GM18873 (cell line): ENCODE data around the gene TMEM53.

Experiments
- ATAC-seq: cut with Tn5 transposase; IDR thresholded peaks from one replicate; pipeline ENCODE4 v1.9.1; 2021; ENCODE audit warnings: mild to moderate bottlenecking, moderate library complexity, moderate number of reproducible peaks; ENCODE audit not compliant: unreplicated experiment, low FRiP score

TMEM53 gene

GRCh38 chr1:44674113-44675000 is at the start of gene TMEM53, which contains the start of gene ARMH1:
Gene TMEM53 (minus strand): TSS chr1:44674481. CDS start chr1:44674391, 90 bp downstream.
Gene ARMH1 (plus strand): TSS chr1:44674714. CDS start chr1:44689698, 14,984 bp downstream.
- ATAC-seq = peak; percentile 81

GRCh38 chr1:44723496-44724295 is 49.4 kb upstream of the TMEM53 start:
- ATAC-seq = no peak

GRCh38 chr1:44723064-44723463 is 48.8 kb upstream of the TMEM53 start:
- ATAC-seq = no peak

GRCh38 chr1:44721485-44722361 is 47.4 kb upstream of the TMEM53 start:
- ATAC-seq = peak; percentile 55

- ATAC-seq = no peak
These were observed 46.0 kb upstream of the TMEM53 start for GRCh38 chr1:44720281-44720680.

GRCh38 chr1:44719318-44719717 is 45.0 kb upstream of the TMEM53 start:
- ATAC-seq = no peak

GRCh38 chr1:44718091-44718490 is 43.8 kb upstream of the TMEM53 start:
- no peak for ATAC-seq

GRCh38 chr1:44717653-44718052 is 43.4 kb upstream of the TMEM53 start:
- no peak for ATAC-seq

GRCh38 chr1:44717156-44717555 is 42.9 kb upstream of the TMEM53 start:
- ATAC-seq = no peak

- no peak for ATAC-seq
These were observed 40.8 kb upstream of the TMEM53 start for GRCh38 chr1:44714944-44715571.

- ATAC-seq = no peak
These were observed 40.3 kb upstream of the TMEM53 start for GRCh38 chr1:44714532-44714931.

GRCh38 chr1:44713321-44713781 is 39.1 kb upstream of the TMEM53 start:
- no peak for ATAC-seq

GRCh38 chr1:44707959-44708831 is 33.9 kb upstream of the TMEM53 start:
- no peak for ATAC-seq

- no peak for ATAC-seq
These were observed 33.0 kb upstream of the TMEM53 start for GRCh38 chr1:44707112-44707881.

GRCh38 chr1:44705938-44706337 is 31.7 kb upstream of the TMEM53 start:
- no peak for ATAC-seq

GRCh38 chr1:44705470-44705869 is 31.2 kb upstream of the TMEM53 start:
- no peak for ATAC-seq

GRCh38 chr1:44701141-44701573 is 26.9 kb upstream of the TMEM53 start:
- ATAC-seq = no peak

- ATAC-seq = no peak
These were observed 26.3 kb upstream of the TMEM53 start for GRCh38 chr1:44700573-44700972.
